Activated CD8-positive, alpha-beta T cell treated with anti-CD3 and anti-CD28 coated beads for 36 hours (primary cell): Measurements from ENCODE around the gene ARHGEF1. TPM values are rescaled to one million over a fixed set of nuclear protein-coding genes. Genes with fewer than 3 reads are reported as not detected.
A peak's percentile ranks its signal among the peaks of the same experiment; 100 is the strongest.

Source experiments
- ATAC-seq: fragments of 200-7000 bp; cut with Tn5 transposase; one replicate; pipeline ENCODE4 v1.10.0; 2021; ENCODE audit warnings: mild to moderate bottlenecking, moderate library complexity
- CTCF ChIA-PET: fragments of 350-600 bp; sonication (Branson Sonifier 250); formaldehyde crosslinking; loops from one replicate; lab custom pipeline; 2021; ENCODE audit warnings: antibody characterized with exemption; lab: Charles Lee
- POLR2A ChIA-PET: fragments of 350-600 bp; sonication (Branson Sonifier 250); formaldehyde crosslinking; loops from one replicate; lab custom pipeline; 2021; ENCODE audit warnings: antibody characterized with exemption; lab: Charles Lee
- DNase-seq: peaks from one replicate; pipeline ENCODE4 v3.0.0-alpha.2; 2020
- H3K27ac Mint-ChIP-seq: one replicate; pipeline ENCODE4 v1.8.0; 2021; ENCODE audit warnings: mild to moderate bottlenecking, mixed read lengths
- H3K27me3 Mint-ChIP-seq: one replicate; pipeline ENCODE4 v1.8.0; 2021; ENCODE audit warnings: mixed read lengths
- H3K36me3 Mint-ChIP-seq: one replicate; pipeline ENCODE4 v1.8.0; 2021; ENCODE audit warnings: low read depth, mixed read lengths
- H3K4me1 Mint-ChIP-seq: one replicate; pipeline ENCODE4 v1.8.0; 2021; ENCODE audit warnings: low read depth, mixed read lengths
- H3K4me3 Mint-ChIP-seq: one replicate; pipeline ENCODE4 v1.8.0; 2021; ENCODE audit warnings: mild to moderate bottlenecking, moderate library complexity, mixed read lengths
- H3K9me3 Mint-ChIP-seq: one replicate; pipeline ENCODE4 v1.8.0; 2021; ENCODE audit warnings: mixed read lengths
- CTCF ChIP-seq: fragments of 200-600 bp; IDR thresholded peaks from one replicate; pipeline ENCODE4 v1.8.0; 2022; ENCODE audit warnings: antibody characterized with exemption, mild to moderate bottlenecking
- intact Hi-C: fragments of 100-400 bp; cut with micrococcal nuclease; formaldehyde crosslinking; loops from one replicate; pipeline ENCODE4 v1.10.0; 2022
- total RNA-seq, 2 experiments: library from RNA; stranded (reverse); gene quantifications; one replicate each; pipeline ENCODE4 v1.2.3, GENCODE V29; 2021

The ARHGEF1 gene
- total RNA-seq, 2 experiments from 2014 or later: 307 to 308 TPM

DNA sequence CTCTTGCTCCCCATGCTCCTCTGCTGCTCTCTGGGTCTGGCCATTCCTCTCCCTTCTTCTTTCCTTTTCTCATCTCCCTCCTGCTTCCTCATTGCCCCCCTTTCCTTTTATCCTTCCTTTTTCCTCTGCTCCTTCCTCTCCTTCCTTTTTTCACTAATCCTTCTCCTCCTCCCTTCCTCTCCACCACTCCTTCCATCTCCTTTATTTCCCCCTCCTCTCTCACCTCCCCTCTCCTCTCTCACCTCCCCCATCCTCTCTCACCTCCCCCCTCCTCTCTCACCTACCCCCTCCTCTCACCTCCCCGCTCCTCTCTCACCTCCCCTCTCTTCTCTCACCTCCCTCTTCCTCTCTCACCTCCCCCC is 13.6 kb downstream of the ARHGEF1 start:
- intact Hi-C loops: no loop called here
- H3K9me3 Mint-ChIP-seq: no peaks in the 10 kb centered on the region
- peaks cover 52% of the 10 kb centered on the region for H3K36me3 Mint-ChIP-seq
- H3K27me3 Mint-ChIP-seq: no peaks in the 10 kb centered on the region
- peak overlapping the region; percentile 84 for H3K27ac Mint-ChIP-seq
- H3K4me1 Mint-ChIP-seq: peaks cover 65% of the 10 kb centered on the region
- TF ChIP-seq CTCF: no peak
- DNase-seq (no peak), ATAC-seq (no peak)
- ChIA-PET POLR2A (interaction anchor here (1.1 to 1.8 kb wide), 4 partner anchors 10 to 28 kb away, joined by 3 to 6 read pairs (median 4); no protein-coding TSS in a partner anchor), CTCF (interaction anchor here (1.3 to 2.2 kb wide), 5 partner anchors 10 to 60 kb away, joined by 3 to 9 read pairs (median 5); no protein-coding TSS in a partner anchor)
- H3K4me3 Mint-ChIP-seq: no peak overlapping the region

- peak overlapping the region; percentile 23 for H3K27ac Mint-ChIP-seq
- ATAC-seq: no peak
- intact Hi-C loops: no loop called here
- H3K4me3 Mint-ChIP-seq: no peak overlapping the region
- H3K27me3 Mint-ChIP-seq: no peaks in the 10 kb centered on the region
- H3K4me1 Mint-ChIP-seq: peaks cover 63% of the 10 kb centered on the region
- ChIA-PET CTCF (interaction anchor here (1.1 kb wide), 1 partner anchor 11 kb away, joined by 3 read pairs; no protein-coding TSS in a partner anchor), POLR2A (interaction anchor here (0.8 to 1.0 kb wide), 2 partner anchors 22 to 37 kb away, joined by 3 read pairs; no protein-coding TSS in a partner anchor)
- no peak for DNase-seq
- no peak for TF ChIP-seq CTCF
- no peaks in the 10 kb centered on the region for H3K9me3 Mint-ChIP-seq
- H3K36me3 Mint-ChIP-seq: peaks cover 53% of the 10 kb centered on the region
Observed at GRCh38 chr19:41897181-41897580, 14.2 kb downstream of the ARHGEF1 start.

- Mint-ChIP-seq H3K27ac (peak overlapping the region; percentile 23), H3K9me3 (no peaks in the 10 kb centered on the region), H3K36me3 (peaks cover 55% of the 10 kb centered on the region), H3K4me1 (peaks cover 61% of the 10 kb centered on the region), H3K4me3 (no peak overlapping the region), H3K27me3 (no peaks in the 10 kb centered on the region)
- TF ChIP-seq CTCF: no peak
- ChIA-PET POLR2A (interaction anchor here (0.8 to 1.4 kb wide), 8 partner anchors 9 to 39 kb away, joined by 3 to 10 read pairs (median 3); no protein-coding TSS in a partner anchor), CTCF (interaction anchor here (1.1 to 1.2 kb wide), 2 partner anchors 8 to 11 kb away, joined by 3 to 5 read pairs; no protein-coding TSS in a partner anchor)
- DNase-seq (no peak), ATAC-seq (no peak)
- intact Hi-C loops: no loop called here
Observed at GRCh38 chr19:41897820-41898219, 14.8 kb downstream of the ARHGEF1 start.

DNA sequence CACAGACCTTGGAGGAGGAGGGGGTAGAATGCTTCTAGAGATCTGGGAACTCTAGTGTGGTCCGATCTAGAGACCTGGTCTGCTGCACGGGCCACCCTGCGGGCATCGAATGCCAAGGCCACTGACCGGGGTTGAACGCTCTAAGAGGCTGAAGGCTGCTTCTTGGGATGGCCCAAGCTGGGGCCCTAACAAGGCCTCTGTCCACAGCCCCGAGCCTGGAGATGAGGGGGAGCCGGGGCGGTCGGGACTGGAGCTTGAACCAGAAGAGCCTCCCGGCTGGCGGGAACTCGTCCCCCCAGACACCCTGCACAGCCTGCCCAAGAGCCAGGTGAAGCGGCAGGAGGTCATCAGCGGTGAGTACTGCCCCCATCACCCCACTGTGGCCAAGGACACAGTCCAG is 15.3 kb downstream of the ARHGEF1 start:
- H3K36me3 Mint-ChIP-seq: peaks cover 53% of the 10 kb centered on the region
- TF ChIP-seq CTCF: no peak
- peak overlapping the region; percentile 46 for H3K27ac Mint-ChIP-seq
- no peak overlapping the region for H3K4me3 Mint-ChIP-seq
- H3K4me1 Mint-ChIP-seq: peaks cover 57% of the 10 kb centered on the region
- no peak for ATAC-seq
- ChIA-PET CTCF (interaction anchor here (0.8 to 1.2 kb wide), 3 partner anchors 9 to 10 kb away, joined by 3 to 6 read pairs (median 5); no protein-coding TSS in a partner anchor), POLR2A (interaction anchor here (0.8 to 1.4 kb wide), 6 partner anchors 9 to 39 kb away, joined by 3 to 10 read pairs (median 4); no protein-coding TSS in a partner anchor)
- intact Hi-C loops: no loop called here
- no peaks in the 10 kb centered on the region for H3K9me3 Mint-ChIP-seq
- no peak for DNase-seq
- no peaks in the 10 kb centered on the region for H3K27me3 Mint-ChIP-seq

DNA sequence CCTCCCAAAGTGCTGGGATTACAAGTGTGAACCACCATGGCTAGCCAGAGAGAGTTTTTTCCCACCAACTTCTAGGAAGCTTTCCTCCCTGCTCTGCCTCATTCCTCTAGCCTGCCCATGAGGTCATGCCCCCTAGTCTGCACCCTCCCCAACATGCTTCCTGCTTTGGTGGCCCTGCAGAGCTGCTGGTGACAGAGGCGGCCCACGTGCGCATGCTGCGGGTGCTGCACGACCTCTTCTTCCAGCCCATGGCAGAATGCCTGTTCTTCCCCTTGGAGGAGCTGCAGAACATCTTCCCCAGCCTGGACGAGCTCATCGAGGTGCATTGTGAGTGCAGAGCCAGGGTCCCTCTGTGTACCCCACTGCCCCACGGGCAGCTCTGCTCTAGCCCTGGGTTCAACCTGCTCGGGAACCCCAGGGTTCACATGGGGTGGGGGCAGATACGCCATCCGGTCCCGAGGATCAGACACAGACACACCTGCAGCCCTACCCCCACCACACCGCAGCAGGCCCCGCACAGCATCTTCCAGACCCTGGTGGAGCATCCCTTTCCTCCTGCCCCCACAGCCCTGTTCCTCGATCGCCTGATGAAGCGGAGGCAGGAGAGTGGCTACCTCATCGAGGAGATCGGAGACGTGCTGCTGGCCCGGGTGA is 18.9 kb downstream of the ARHGEF1 start:
- no peak for DNase-seq
- Mint-ChIP-seq H3K9me3 (no peaks in the 10 kb centered on the region), H3K4me1 (peaks cover 54% of the 10 kb centered on the region), H3K36me3 (peaks cover 65% of the 10 kb centered on the region), H3K27me3 (no peaks in the 10 kb centered on the region), H3K4me3 (no peak overlapping the region), H3K27ac (peak overlapping the region; percentile 78)
- no peak for TF ChIP-seq CTCF
- intact Hi-C loops: no loop called here
- ATAC-seq: peak; percentile 32
- ChIA-PET POLR2A (interaction anchor here (0.7 to 5.7 kb wide), 11 partner anchors 8 to 41 kb away, joined by 3 to 38 read pairs (median 5); partner anchors contain the start of gene RPS19), CTCF (interaction anchor here (0.6 to 1.6 kb wide), 9 partner anchors 7 to 50 kb away, joined by 3 to 5 read pairs (median 3); no protein-coding TSS in a partner anchor)
